Non-pigmented ciliary epithelial cell (primary cell): ENCODE data around the gene ARFGAP2.

Experiments
- DNase-seq: peaks from one replicate; pipeline ENCODE4 v3.0.0-alpha.2; 2010; ENCODE audit warnings: low read depth

The ARFGAP2 gene

DNA sequence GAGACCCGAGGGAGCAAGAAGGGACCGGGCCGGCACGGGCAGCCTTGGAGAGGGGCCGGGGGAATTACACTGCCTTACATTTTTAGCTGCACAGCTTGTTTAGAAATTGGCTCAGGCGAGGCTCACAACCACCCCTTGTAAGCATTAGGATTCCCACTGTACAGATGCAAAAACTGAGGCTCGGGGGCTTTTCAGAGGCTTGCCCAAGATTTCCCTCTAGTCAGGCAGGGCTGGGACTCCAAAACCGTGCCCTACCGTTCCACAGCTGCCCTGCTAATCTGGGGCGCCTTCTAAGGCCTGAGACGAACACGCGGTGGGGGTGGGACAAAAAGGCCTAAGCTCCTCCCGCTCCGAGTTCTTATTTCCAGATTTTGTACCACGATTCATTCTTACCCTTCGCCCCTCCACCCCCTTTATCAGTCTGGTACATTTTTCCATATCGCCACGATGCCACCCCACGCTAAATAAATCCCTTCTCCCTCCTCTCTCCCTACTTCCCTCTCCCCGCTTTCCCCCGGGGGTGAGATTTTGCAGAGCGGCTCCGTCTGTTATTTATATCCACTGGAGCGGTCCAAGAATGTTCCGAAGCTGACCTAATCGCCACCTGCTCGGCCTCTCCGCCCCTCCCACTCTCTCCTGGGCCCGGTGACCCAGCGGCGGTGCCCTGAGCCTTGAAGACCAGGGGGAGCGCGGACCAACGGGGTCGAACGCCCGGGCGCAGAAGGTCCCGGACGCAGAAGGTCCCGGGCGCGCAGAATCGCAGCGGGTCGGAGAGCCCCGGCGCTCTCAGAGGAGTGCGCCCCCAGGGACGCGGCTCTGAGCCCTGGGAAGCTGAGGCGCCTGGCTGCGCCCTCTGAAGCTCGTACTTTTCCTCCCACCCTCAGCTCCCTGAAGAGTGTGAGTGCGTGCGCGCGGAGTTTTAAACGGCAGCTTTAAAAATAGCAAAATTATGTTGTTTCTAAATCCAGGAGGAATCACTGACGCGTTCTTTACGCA lies 10.3 kb upstream of the ARFGAP2 start:
- no peak for DNase-seq

DNA sequence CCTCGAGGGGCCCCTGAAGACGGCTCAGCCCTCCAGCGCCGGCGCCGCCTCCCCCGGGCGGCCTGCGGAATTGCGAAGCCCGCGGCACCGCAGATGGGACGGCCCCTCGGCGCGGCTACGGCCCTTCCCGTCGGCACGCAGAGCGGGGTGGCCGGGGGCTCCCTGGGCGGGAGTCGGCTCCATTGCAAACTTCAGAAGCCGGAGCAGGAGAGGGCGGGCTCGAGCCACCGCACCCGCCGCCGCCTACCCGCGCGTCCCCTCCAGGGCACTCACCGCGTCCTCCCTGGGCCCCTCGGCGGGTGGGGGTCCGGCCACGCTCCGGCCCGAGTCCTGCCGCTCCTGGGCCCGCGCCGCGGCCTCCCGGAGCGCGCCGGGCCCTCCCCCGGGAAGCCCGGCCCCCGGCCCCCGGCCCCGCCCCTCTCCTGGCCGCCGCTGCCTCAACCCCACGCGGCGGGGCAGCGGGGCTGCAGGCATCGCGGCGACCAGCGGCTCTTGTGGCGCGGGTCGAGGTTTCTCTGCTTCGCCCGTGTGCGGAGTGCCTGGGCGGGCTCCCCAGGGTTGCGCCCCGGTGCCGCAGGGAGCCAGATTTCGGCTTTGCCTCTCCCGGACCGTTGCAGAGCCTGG lies 9.5 kb upstream of the ARFGAP2 start, which contains the start of gene PACSIN3:
Gene PACSIN3 (minus strand): TSS at position 359 of the 624 bp plus-strand sequence. CDS start 3,707 bp downstream, outside the sequence.
- no peak for DNase-seq

DNA sequence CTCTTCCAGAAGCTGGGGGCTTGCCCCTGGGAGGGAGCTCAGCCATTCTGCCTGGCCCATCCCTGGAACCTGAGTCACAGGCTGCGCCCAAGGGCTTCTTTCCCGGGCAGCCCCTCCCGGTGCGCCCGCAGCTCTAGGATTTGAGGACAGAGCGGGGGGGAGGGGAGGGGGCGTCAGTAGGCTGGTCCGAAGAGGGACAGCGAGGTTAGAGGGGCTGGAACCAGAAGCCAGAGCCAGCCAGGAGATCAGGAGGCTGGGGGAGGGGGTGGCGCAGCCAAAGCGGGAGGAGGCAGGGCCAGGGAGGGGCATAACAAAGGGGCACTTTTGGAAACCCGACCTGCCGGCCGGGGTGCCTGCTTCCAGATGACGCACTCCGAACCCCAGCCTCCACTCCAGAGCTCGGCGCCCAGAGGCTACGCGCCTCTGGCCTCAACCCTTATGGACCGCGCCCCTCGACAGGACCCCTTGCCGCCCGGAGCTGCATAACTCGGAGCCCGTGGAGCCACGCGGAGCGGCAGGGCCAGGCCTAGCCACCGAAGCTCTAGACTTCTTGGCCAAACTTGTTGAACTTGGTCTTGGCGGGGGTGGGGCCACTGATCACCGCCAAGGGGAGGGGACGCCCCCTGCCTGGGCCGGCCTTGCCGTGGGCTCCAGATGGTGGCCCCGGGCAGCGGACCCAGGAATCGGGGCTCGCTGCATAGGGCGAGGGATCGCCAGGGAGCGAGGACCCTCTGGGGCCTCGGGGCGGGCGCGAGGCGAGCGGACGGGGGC lies 8.8 kb upstream of the ARFGAP2 start:
- DNase-seq = no peak

DNA sequence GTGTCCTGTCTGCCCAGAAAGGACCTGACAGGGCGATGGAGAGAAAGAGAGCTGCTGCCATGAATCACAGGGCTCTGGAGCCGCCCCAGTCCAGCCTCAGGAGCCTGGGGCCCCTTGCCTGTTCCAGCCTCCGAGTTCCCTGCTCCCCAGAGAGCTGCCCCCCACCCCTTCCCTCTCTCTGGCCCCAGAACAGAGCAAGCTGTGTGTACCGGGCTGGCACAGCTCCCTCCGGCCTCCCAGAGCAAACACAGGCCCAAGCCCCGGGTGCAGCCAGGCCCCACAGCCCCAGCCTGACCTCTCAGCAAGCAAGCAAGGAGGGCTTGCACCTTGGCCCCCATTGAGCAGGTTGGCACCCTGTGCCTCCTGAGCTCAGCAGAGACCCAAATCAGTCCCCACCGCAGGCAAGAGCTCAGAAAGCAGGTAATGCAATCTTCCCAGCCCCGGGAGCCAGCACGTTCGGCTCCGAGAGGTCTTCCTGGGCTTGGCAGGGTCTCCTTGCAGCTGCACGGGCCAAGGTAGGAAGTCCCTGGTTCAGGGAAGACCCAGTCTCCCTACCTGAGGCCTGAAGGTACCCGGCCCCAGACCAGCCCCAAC lies 8.1 kb upstream of the ARFGAP2 start:
- DNase-seq = no peak

- no peak for DNase-seq
Observed at GRCh38 chr11:47183969-47184368, 7.3 kb upstream of the ARFGAP2 start.

DNA sequence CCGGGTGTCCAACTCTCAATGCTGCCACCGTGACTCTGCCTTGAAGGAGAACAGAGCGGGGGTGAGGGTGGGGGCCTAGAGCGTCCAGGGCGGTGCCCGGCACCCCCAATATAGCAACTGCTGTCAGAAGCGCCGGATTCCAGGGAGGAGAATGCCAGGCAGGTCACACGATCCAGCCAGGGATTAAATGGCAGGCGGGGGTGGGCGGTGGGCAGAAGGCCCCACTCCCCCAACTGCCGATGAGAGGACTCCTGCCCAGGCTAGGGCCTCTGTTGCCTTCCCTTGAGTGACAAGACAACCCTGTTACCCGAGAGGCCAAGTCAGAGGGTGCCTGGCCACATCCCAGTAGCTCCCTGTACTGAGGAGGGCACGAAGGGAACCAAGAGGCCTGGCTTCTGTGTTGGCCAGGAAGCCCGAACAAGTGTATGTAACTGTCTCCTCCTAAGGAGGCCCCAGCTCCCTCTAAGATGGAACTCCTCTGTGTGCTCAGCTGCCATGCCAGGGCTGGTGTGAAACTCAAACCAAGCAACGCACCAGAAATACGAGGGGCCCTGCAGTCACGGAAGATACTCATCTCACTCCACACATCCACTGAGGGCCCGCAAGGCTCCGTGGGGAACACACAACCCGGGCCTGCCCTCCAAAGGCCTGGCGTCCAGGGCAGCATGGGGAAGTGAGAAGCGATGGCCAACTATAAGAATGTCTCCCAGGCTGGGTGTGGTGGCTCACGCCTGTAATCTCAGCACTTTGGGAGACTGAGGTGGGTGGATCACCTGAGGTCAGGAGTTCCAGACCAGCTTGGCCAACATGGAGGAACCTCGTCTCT lies 6.6 kb upstream of the ARFGAP2 start:
- DNase-seq = no peak

DNA sequence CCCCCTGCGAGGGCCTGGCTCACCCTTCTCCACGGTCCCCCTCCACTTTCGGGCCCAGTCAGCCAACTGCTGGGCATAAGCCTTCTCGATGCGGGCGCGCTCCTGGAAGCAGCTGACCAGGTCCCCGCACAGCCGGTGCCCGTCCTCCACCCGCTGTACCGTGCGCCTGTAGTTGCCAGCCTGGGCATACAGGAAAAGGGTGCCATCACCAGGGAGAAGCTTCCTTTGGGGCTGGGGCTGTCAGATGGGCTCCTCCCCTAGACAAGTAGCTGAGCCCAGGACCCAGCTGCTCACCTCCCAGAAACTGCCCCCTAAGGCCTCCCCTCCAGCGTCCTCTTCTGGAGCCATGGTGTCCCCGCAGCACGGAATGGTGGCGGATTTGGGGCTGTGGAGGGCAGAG lies 5.7 kb upstream of the ARFGAP2 start:
- DNase-seq = no peak

GRCh38 chr11:47181271-47181670 lies 4.6 kb upstream of the ARFGAP2 start:
- DNase-seq = no peak

DNA sequence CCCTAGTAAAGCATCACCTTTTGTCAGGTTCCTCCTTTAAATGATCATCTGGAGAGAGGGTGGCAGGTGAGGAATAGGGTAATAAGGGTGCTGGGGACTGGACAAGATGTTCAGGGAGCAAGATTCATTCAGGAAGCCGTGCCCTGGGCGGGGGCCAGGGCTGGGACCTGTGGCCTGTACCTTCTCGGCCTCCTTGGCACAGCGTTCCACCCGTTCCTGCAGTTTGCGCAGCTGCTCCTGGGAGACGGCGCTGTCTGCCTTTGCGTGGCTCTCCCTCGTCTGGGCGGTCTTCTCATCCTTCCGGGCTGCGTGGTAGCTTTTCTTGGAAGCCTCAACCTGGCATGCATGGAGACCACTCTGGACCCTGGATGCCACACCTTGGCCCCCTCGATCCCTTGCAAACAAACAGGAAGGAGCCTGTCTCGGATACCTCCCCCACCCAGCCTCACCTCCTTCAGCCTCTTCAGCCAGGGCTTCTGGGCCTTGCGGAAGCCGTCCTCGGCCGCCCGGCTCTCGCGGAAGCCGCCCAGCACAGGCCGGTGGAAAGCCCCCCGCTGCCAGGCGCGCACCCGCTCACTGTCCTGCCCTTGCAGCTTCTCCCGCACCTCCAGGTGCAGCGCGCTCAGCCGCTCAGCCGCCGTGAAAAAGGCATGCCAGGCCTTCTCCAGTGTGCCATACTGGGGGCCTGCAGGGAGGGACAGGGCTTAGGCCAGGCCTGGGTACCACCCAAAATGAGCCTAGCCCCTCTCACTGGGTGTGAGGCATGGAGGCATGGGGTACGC lies 3.5 kb upstream of the ARFGAP2 start:
- no peak for DNase-seq

DNA sequence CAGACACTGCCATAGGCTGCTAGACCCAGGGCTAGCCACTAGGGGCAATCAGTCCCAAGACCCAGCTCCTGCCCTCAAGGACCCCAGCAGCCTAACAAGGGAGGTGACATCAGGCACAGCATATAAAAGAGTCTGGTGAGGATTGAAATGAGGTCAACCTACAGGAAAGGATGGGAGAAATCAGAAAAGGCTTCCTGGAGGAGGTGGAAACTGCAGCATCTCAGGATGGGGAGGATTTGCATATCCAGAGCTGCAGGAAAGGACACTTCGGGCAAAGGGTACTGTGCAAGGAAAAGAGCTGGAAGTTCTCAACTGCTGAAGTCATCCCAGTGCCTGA lies 2.9 kb upstream of the ARFGAP2 start:
- DNase-seq = no peak

- DNase-seq = no peak
Observed at GRCh38 chr11:47178737-47179654, 2.3 kb upstream of the ARFGAP2 start.

DNA sequence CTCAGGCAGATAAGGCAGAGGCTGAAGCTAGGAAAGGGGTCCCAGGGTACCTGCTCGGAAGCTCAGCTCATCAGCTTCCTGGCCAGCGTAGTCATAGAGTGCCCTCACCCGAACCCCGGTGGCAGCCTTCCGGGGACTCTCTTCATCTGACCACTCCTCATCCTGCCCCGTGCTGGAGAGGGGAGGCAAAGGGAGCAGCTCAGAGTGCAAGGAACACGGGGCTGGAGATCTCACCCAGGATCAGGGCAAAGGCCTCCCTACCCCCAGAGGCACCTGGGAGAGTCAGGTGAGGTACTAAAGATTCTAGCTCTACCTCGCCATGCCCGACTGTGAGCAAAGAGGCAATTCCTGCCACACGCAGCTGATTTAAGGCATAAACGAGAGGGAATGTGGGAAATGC lies 1.6 kb upstream of the ARFGAP2 start:
- DNase-seq = no peak

GRCh38 chr11:47177846-47178245 lies 1.2 kb upstream of the ARFGAP2 start:
- DNase-seq = no peak

- DNase-seq = no peak
Observed at GRCh38 chr11:47177229-47177845, 658 bp upstream of the ARFGAP2 start.

GRCh38 chr11:47175746-47176327 lies 842 bp downstream of the ARFGAP2 start:
- no peak for DNase-seq

GRCh38 chr11:47172740-47173336 lies 3.8 kb downstream of the ARFGAP2 start:
- no peak for DNase-seq

DNA sequence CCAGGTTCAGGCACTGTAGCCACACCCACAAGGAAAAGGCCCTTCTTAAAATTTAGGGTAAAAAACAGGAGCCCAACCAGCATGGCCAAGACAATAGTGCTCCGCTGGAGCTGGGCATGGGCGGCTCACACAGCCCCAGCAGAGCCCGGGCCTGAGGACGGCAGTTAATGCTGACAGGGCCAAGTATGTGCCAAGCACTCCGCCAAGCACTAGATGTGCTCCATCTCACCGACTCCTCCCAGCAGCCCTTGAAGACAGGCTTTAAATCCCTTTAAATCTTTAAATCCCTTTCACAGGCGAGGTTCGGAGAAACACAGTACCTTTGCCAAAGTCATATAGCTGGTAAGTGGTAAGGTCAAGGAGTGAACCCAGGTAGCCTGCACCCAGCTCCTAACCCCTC lies 4.8 kb downstream of the ARFGAP2 start:
- DNase-seq = no peak
